ENCODE data around the gene YWHAE.
A peak's percentile ranks its signal among the peaks of the same experiment; 100 is the strongest.

Gene YWHAE

DNA sequence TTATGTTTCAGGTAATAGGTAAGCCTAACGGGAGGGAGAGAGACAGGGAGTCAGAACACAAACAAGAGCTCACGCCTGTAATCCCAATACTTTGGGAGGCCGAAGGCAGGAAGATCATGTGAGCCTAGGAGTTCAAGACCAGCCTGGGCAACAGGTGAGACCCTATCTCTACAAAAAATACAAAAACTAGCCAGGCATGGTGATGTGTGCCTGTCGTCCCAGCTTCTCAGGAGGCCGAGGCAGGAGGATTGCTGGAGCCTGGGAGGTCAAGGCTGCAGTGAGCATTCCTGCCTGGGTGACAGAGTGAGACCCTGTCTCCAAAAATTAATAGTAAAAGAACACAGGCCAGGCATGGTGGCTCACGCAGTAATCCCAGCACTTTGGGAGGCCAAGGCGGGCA lies 27.4 kb downstream of the YWHAE start:
- no peak overlapping the region for H3K4me3 ChIP-seq (replicated peaks; ENCODE audit: low read depth, low read length)
- TF ChIP-seq, protein P1, sequence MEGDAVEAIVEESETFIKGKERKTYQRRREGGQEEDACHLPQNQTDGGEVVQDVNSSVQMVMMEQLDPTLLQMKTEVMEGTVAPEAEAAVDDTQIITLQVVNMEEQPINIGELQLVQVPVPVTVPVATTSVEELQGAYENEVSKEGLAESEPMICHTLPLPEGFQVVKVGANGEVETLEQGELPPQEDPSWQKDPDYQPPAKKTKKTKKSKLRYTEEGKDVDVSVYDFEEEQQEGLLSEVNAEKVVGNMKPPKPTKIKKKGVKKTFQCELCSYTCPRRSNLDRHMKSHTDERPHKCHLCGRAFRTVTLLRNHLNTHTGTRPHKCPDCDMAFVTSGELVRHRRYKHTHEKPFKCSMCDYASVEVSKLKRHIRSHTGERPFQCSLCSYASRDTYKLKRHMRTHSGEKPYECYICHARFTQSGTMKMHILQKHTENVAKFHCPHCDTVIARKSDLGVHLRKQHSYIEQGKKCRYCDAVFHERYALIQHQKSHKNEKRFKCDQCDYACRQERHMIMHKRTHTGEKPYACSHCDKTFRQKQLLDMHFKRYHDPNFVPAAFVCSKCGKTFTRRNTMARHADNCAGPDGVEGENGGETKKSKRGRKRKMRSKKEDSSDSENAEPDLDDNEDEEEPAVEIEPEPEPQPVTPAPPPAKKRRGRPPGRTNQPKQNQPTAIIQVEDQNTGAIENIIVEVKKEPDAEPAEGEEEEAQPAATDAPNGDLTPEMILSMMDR (IDR thresholded peaks at IDR 0.05; ENCODE audit: low read length, missing control alignments), result no peak
- no peak for DNase-seq (ENCODE audit: low read depth)

DNA sequence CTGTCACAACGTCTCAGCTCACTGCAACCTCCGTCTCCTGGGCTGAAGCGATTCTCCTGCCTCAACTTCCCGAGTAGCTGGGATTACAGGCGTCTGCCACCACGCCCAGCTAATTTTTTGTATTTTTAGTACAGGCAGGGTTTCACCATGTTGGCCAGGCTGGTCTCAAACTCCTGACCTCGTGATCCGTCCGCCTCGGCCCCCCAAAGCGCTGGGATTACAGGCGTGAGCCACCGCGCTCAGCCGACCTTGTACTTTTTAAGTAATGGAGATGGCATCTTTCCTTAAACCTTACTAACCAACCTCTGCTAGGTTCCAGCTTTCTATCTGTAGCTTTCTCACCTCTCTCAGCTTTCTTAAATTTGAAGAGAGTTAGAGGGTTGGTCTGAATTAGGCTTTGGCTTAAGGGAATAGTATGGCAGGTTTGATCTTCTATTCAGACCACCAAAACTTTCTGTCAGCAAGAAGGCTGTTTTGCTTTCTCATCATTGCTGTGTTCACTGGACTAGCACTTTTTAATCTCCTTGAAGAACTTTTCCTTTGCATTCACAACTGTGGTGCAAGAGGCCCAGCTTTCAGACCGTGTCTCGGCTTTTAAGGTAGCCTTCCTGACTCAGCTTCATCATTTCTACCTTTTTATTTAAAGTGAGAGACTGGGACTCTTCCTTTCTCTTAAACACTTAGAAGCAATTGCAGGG lies 28.0 kb downstream of the YWHAE start:
- no peak overlapping the region for H3K4me3 ChIP-seq (replicated peaks; ENCODE audit: low read depth, low read length)
- TF ChIP-seq, protein P1 (IDR thresholded peaks at IDR 0.05; ENCODE audit: low read length, missing control alignments), result no peak
- no peak for DNase-seq (ENCODE audit: low read depth)

DNA sequence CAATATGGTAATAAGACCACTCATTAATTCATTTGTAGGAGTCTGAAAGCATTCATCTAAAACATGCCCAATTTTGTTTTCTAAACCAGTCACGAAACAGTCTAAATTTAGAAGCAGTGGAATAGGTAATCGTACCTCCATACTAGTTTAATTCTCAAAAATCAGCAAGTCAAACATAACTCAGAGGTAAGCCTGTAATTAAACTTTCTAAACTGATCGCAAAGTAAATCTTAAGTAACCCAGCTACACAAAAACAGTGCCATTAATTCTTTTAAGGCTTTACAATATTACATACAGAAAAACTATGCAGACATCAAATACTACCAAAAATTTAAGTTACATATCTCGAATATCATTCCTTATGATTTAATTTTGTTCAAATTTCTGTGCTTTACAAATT lies 31.4 kb downstream of the YWHAE start:
- TF ChIP-seq, protein P1 (IDR thresholded peaks at IDR 0.05; ENCODE audit: low read length, missing control alignments), result no peak
- no peak overlapping the region for H3K4me3 ChIP-seq (replicated peaks; ENCODE audit: low read depth, low read length)
- DNase-seq (ENCODE audit: low read depth), result no peak

DNA sequence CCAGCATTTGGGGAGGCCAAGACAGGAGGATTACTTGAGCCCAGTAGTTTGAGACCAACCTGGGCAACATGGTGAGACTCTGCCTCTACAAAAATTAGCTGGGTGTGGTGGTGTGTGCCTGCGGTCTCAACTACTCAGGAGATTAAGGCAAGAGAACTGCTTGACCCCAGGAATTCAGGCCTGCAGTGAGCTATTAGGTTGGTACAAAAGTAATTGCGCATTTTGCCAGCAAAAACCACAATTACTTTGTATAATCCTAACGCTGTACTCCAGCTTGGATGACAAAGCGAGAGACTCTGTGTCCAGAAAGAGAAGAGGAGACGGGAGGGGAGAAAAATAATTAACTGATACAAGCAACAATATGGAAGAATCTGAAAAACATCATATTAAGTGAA lies 32.7 kb downstream of the YWHAE start:
- TF ChIP-seq, protein P1 (IDR thresholded peaks at IDR 0.05; ENCODE audit: low read length, missing control alignments), result no peak
- no peak for DNase-seq (ENCODE audit: low read depth)
- H3K4me3 ChIP-seq (replicated peaks; ENCODE audit: low read depth, low read length), result no peak overlapping the region

DNA sequence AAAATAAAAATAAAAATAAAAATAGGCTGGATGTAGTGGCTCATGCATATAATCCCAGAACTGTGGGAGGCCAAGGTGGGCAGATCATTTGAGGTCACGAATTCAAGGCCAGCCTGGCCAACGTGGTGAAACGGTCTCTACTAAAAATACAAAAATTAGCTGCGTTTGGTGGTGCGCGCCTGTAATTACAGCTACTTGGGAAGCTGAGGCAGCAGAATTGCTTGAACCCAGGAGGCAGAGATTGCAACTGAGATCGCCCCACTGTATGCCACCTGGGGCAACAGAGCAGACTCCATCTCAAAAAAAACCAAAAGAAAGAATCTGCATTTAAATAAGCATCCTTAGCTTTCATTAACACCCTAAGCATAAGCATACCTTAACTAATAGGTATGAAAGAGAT lies 33.8 kb downstream of the YWHAE start:
- DNase-seq (ENCODE audit: low read depth), result no peak
- TF ChIP-seq, protein P1 (IDR thresholded peaks at IDR 0.05; ENCODE audit: low read length, missing control alignments), result no peak
- no peak overlapping the region for H3K4me3 ChIP-seq (replicated peaks; ENCODE audit: low read depth, low read length)

DNA sequence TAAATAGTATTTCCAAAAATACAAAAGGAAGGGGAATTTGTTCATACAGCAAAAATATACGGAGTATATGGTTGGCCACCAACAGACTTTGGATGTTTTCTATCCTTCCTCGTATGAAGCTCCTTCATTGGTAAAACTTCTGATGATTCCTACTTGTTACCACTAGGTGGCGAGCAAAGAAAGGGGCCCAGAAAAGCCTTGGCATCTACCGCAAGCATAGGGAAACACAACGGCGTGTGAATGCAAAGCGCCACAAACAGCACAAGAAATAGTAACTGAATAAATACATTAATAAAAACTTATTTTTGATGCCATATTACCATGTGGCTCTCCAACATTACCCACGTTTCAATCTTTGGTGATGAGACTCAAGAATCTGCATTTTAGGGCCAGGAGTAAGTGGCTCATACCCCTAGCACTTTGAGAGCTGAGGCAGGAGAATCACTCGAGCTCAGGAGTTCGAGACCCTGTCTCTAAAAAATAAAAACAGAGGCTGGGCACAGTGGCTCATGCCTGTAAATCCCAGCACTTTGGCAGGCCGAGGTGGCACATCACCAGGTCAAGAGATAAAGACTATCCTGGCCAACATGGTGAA lies 34.5 kb downstream of the YWHAE start:
- DNase-seq (ENCODE audit: low read depth), result peak; percentile 86
- no peak overlapping the region for H3K4me3 ChIP-seq (replicated peaks; ENCODE audit: low read depth, low read length)
- TF ChIP-seq, protein P1 (IDR thresholded peaks at IDR 0.05; ENCODE audit: low read length, missing control alignments), result peak; percentile 87

DNA sequence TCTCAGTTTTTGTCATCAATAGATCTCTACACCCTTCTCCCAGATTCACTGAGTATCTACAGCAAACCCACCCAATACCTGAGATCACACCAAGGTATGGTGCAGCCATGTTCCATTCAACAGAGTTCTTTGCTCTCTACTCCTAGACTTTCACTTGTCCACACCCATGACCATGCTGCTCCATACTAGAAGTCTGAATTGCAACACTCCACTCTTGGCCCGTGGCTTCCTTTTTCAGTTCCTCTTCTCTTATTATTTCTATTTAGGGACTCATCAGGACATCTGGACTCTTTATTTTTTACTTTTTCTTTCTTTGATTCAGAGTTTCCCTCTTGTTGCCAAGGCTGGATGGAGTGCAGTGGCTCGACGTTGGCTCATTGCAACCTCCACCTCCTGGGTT lies 37.1 kb downstream of the YWHAE start:
- no peak overlapping the region for H3K4me3 ChIP-seq (replicated peaks; ENCODE audit: low read depth, low read length)
- TF ChIP-seq, protein P1 (IDR thresholded peaks at IDR 0.05; ENCODE audit: low read length, missing control alignments), result no peak
- peak; percentile 46 for DNase-seq (ENCODE audit: low read depth)
